ENCODE results near the gene STK4. TPM values are rescaled to one million over a fixed set of nuclear protein-coding genes. Genes with fewer than 3 reads are reported as not detected.

The STK4 gene
- total and polyA plus RNA-seq, 5 donors = 4.6 to 14.4 (median 13.8) TPM

DNA sequence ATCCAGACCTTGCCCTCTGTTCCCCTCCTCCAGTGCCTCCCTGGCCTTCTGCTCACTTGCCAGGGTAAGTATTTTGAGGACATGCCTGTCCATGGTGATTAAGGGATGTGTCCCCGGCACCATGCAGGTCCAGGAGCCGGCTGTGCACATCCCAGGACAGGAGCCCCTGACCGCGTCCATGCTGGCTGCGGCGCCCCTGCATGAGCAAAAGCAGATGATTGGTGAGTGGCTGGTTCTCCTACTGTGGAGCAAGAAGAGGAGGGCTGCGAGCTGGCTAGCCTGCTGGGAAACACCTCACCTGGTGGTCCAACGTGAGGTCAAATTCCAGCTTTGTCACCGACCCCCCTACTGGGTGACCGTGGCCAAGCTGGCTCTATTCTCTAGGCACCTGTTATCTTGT is 29.8 kb upstream of the STK4 start:
- no peak overlapping the region for H3K4me3 ChIP-seq (ENCODE audit: low read length)
- ATAC-seq = no peak
- 93% methylated on average over 10 of the region's 10 CpGs for WGBS
- no peaks in the 10 kb centered on the region for H3K4me1 ChIP-seq (ENCODE audit: control insufficient read depth, insufficient read depth, low read length)
- H3K9me3 ChIP-seq (ENCODE audit: control insufficient read depth, low read length) = no peaks in the 10 kb centered on the region
- no peak overlapping the region for H3K27ac ChIP-seq (ENCODE audit: low read length)
- H3K27me3 ChIP-seq (ENCODE audit: control insufficient read depth, insufficient read depth) = no peaks in the 10 kb centered on the region
- intact Hi-C loops (cut with DNase I) = no loop called here
- DNase-seq = no peak

DNA sequence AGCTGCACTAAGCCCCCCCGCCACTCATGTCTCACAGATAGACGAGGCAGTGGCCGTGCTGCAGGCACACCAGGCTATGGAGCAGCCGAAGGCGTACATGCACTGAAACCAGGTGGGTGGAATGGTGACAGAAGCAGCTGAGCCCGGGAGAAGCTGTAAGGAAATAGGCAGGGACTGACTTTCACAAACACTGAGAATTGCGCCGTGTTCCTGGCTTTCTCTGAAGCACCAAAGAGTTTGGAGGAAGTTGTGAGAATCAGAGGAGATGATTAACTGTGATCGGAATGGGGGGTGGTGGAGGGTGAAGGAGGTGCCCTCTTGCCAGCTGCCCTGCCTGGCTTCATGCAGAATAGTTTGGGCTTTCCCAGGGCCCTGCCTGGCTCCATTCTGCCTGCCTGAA is 27.7 kb upstream of the STK4 start:
- no peak overlapping the region for H3K4me3 ChIP-seq (ENCODE audit: low read length)
- no peaks in the 10 kb centered on the region for H3K9me3 ChIP-seq (ENCODE audit: control insufficient read depth, low read length)
- no peak overlapping the region for H3K27ac ChIP-seq (ENCODE audit: low read length)
- 75% methylated on average over 9 of the region's 9 CpGs for WGBS
- DNase-seq (no peak), ATAC-seq (peak in 1 of 2 donors; percentile 36)
- intact Hi-C loops (cut with DNase I) = no loop called here
- H3K27me3 ChIP-seq (ENCODE audit: control insufficient read depth, insufficient read depth) = no peaks in the 10 kb centered on the region
- H3K4me1 ChIP-seq (ENCODE audit: control insufficient read depth, insufficient read depth, low read length) = no peaks in the 10 kb centered on the region

DNA sequence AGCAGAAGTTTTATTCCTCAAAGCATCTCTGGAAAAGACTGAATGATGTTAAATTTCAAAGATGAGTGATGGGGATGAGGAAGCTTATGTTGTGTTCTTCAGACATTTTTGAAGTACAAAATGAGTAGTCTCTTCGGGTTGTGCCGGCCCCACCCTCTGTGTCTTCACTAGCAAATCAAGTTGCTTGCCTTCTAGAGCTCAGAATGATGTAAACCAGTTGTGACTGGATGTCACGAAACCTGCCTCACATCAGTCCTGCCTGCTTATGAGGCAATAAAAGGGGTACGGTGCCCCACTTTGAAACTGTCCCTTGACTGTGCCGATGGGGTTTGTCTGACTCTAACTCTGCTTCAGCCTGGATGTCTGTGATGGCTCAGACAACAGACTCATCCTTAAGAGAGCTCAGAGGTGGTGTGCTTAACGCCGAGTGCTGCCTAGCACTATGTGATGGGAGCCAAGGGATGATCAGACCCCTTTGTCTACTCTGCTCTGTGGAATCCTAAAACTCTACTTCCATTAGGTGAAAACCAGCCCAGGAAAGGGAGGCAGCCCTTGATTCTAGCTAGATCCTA is 25.1 kb upstream of the STK4 start:
- ATAC-seq (no peak), DNase-seq (no peak)
- Histone ChIP-seq H3K4me3 (ENCODE audit: low read length) (no peak overlapping the region), H3K4me1 (ENCODE audit: control insufficient read depth, insufficient read depth, low read length) (no peaks in the 10 kb centered on the region), H3K9me3 (ENCODE audit: control insufficient read depth, low read length) (no peaks in the 10 kb centered on the region), H3K27me3 (ENCODE audit: control insufficient read depth, insufficient read depth) (no peaks in the 10 kb centered on the region), H3K27ac (ENCODE audit: low read length) (no peak overlapping the region)
- intact Hi-C loops (cut with DNase I) = no loop called here
- WGBS = 89% methylated on average over 7 of the region's 7 CpGs

- Histone ChIP-seq H3K27me3 (ENCODE audit: control insufficient read depth, insufficient read depth) (no peaks in the 10 kb centered on the region), H3K9me3 (ENCODE audit: control insufficient read depth, low read length) (no peaks in the 10 kb centered on the region), H3K4me3 (ENCODE audit: low read length) (no peak overlapping the region), H3K27ac (ENCODE audit: low read length) (no peak overlapping the region), H3K4me1 (ENCODE audit: control insufficient read depth, insufficient read depth, low read length) (no peaks in the 10 kb centered on the region)
- WGBS = 82% methylated on average over 4 of the region's 4 CpGs
- intact Hi-C loops (cut with DNase I) = no loop called here
- no peak for DNase-seq
- ATAC-seq = no peak
These were observed 23.9 kb upstream of the STK4 start for GRCh38 chr20:44942264-44942973.

- intact Hi-C loops (cut with DNase I) = no loop called here
- no peaks in the 10 kb centered on the region for H3K4me1 ChIP-seq (ENCODE audit: control insufficient read depth, insufficient read depth, low read length)
- DNase-seq (no peak), ATAC-seq (no peak)
- H3K9me3 ChIP-seq (ENCODE audit: control insufficient read depth, low read length) = no peaks in the 10 kb centered on the region
- no peak overlapping the region for H3K27ac ChIP-seq (ENCODE audit: low read length)
- H3K27me3 ChIP-seq (ENCODE audit: control insufficient read depth, insufficient read depth) = no peaks in the 10 kb centered on the region
- H3K4me3 ChIP-seq (ENCODE audit: low read length) = no peak overlapping the region
- WGBS = 93% methylated on average over 4 of the region's 4 CpGs
These were observed 22.5 kb upstream of the STK4 start for GRCh38 chr20:44943828-44944227.

- no peak overlapping the region for H3K27ac ChIP-seq (ENCODE audit: low read length)
These were observed 21.1 kb upstream of the STK4 start for GRCh38 chr20:44945261-44945660.

GRCh38 chr20:44946271-44946852 is 19.9 kb upstream of the STK4 start:
- DNase-seq (no peak), ATAC-seq (no peak)
- no peaks in the 10 kb centered on the region for H3K9me3 ChIP-seq (ENCODE audit: control insufficient read depth, low read length)
- H3K4me3 ChIP-seq (ENCODE audit: low read length) = no peak overlapping the region
- no peaks in the 10 kb centered on the region for H3K27me3 ChIP-seq (ENCODE audit: control insufficient read depth, insufficient read depth)
- WGBS = 82% methylated on average over 2 of the region's 2 CpGs
- H3K4me1 ChIP-seq (ENCODE audit: control insufficient read depth, insufficient read depth, low read length) = no peaks in the 10 kb centered on the region
- no peak overlapping the region for H3K27ac ChIP-seq (ENCODE audit: low read length)
- intact Hi-C loops (cut with DNase I) = no loop called here

More at GRCh38 chr20:44945261-44945660, 21.1 kb upstream of the STK4 start:
- ATAC-seq (no peak), DNase-seq (no peak)
- Histone ChIP-seq H3K4me3 (ENCODE audit: low read length) (no peak overlapping the region), H3K27me3 (ENCODE audit: control insufficient read depth, insufficient read depth) (no peaks in the 10 kb centered on the region), H3K9me3 (ENCODE audit: control insufficient read depth, low read length) (no peaks in the 10 kb centered on the region), H3K4me1 (ENCODE audit: control insufficient read depth, insufficient read depth, low read length) (no peaks in the 10 kb centered on the region)
- WGBS = 86% methylated on average over 6 of the region's 6 CpGs
- intact Hi-C loops (cut with DNase I) = no loop called here

DNA sequence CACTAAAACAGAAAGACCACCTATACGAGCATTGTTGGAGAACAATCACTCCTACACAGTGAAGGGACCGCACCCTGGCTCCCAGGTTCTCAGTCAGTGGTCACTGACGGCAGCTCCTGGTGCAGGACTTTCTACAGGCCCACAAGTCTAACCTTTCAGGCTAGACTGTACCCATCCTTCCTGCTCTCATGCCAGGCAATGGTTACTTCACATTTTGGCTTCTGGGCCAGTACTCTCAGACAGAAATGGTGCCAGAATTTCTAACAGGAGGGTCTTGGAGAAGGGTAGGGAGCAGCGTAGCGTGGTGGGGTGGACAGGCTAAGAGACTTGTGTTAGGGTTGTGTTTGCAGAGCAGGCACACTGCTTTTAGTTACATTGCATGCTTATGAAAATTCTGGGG is 18.2 kb upstream of the STK4 start:
- intact Hi-C loops (cut with DNase I) = no loop called here
- no peak overlapping the region for H3K27ac ChIP-seq (ENCODE audit: low read length)
- DNase-seq (no peak), ATAC-seq (no peak)
- WGBS = 81% methylated on average over 5 of the region's 5 CpGs
- H3K27me3 ChIP-seq (ENCODE audit: control insufficient read depth, insufficient read depth) = no peaks in the 10 kb centered on the region
- no peaks in the 10 kb centered on the region for H3K9me3 ChIP-seq (ENCODE audit: control insufficient read depth, low read length)
- no peak overlapping the region for H3K4me3 ChIP-seq (ENCODE audit: low read length)
- no peaks in the 10 kb centered on the region for H3K4me1 ChIP-seq (ENCODE audit: control insufficient read depth, insufficient read depth, low read length)

DNA sequence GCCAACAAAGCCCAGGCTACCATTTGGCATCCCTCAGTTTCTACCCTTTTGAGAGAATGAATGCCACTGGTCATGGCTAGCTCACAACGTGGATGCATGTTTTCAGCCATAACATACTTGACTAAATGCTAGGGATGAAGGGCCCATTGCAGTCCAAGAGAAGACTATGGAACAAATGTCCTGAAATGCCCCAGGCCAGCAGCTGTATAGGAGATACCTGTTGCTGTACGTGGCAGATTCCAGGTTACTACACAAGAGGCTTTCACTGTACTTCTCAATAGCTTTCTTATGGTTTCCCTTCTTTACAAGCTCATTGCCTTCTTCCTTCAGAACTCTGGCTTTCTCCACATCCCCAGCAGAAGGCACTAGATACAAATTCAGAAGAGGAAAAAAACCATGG is 17.8 kb upstream of the STK4 start:
- H3K4me3 ChIP-seq (ENCODE audit: low read length) = no peak overlapping the region
- no peaks in the 10 kb centered on the region for H3K9me3 ChIP-seq (ENCODE audit: control insufficient read depth, low read length)
- no peak overlapping the region for H3K27ac ChIP-seq (ENCODE audit: low read length)
- WGBS = 88% methylated on average over 2 of the region's 2 CpGs
- H3K4me1 ChIP-seq (ENCODE audit: control insufficient read depth, insufficient read depth, low read length) = no peaks in the 10 kb centered on the region
- H3K27me3 ChIP-seq (ENCODE audit: control insufficient read depth, insufficient read depth) = no peaks in the 10 kb centered on the region
- DNase-seq (no peak), ATAC-seq (no peak)
- intact Hi-C loops (cut with DNase I) = no loop called here

DNA sequence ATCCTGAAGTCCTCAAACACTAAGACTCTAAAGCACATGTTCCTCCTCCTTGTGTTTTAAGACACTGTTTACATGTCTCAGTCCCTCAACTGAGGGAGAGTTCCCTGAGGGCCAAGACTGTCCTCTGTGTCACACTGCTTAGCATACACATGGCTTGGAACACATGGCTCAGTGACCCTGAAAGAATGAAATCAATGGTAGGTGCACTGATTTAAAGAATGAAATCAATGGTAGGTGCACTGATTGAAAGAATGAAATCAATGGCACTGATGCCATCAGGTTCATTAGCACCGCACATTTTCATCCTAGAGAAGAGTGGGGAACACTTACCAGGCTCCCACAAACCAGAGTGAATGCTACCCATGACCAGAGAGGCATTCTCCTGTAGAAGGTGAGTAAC is 15.9 kb upstream of the STK4 start:
- Histone ChIP-seq H3K27ac (ENCODE audit: low read length) (no peak overlapping the region), H3K4me1 (ENCODE audit: control insufficient read depth, insufficient read depth, low read length) (no peaks in the 10 kb centered on the region), H3K4me3 (ENCODE audit: low read length) (no peak overlapping the region), H3K9me3 (ENCODE audit: control insufficient read depth, low read length) (no peaks in the 10 kb centered on the region), H3K27me3 (ENCODE audit: control insufficient read depth, insufficient read depth) (no peaks in the 10 kb centered on the region)
- WGBS = 94% methylated on average over 1 of the region's 1 CpG
- DNase-seq = no peak
- ATAC-seq = no peak
- intact Hi-C loops (cut with DNase I) = no loop called here

DNA sequence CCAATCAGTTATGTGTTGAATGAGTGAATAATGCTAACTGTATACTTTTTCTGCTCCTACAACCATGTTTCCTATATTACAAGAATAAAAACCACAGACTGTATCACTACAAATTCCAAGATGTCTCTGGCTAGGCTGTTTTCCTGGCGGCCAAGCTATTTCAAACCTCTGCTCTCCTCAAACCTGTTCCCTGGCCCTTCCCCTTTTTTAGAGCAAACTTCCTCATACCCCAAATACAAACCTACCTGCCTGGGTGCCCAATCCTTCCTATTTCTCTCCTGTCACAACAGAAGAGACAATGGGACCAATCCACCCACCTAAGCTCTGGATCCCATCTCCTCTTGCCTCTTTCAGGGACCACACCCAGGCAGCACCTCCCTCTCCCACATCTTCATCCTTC is 13.6 kb upstream of the STK4 start:
- H3K4me3 ChIP-seq (ENCODE audit: low read length) = no peak overlapping the region
- intact Hi-C loops (cut with DNase I) = no loop called here
- ATAC-seq = no peak

More for the DNA sequence above, 13.6 kb upstream of the STK4 start:
- Histone ChIP-seq H3K4me1 (ENCODE audit: control insufficient read depth, insufficient read depth, low read length) (no peaks in the 10 kb centered on the region), H3K27me3 (ENCODE audit: control insufficient read depth, insufficient read depth) (no peaks in the 10 kb centered on the region), H3K27ac (ENCODE audit: low read length) (no peak overlapping the region), H3K9me3 (ENCODE audit: control insufficient read depth, low read length) (no peaks in the 10 kb centered on the region)
- WGBS = 96% methylated on average over 1 of the region's 1 CpG
- DNase-seq = no peak
